VCaP (cell line): Measurements from ENCODE around the gene SFXN5.

Experiments
- H3K27ac ChIP-seq: fragments of 450-650 bp; 2 replicates; pipeline ENCODE4 v1.5.1; 2017
- CTCF ChIP-seq: fragments of 450-650 bp; conservative IDR thresholded peaks from 2 replicates; pipeline ENCODE4 v1.5.1; 2017; ENCODE audit warnings: mild to moderate bottlenecking, moderate library complexity

The SFXN5 gene

DNA sequence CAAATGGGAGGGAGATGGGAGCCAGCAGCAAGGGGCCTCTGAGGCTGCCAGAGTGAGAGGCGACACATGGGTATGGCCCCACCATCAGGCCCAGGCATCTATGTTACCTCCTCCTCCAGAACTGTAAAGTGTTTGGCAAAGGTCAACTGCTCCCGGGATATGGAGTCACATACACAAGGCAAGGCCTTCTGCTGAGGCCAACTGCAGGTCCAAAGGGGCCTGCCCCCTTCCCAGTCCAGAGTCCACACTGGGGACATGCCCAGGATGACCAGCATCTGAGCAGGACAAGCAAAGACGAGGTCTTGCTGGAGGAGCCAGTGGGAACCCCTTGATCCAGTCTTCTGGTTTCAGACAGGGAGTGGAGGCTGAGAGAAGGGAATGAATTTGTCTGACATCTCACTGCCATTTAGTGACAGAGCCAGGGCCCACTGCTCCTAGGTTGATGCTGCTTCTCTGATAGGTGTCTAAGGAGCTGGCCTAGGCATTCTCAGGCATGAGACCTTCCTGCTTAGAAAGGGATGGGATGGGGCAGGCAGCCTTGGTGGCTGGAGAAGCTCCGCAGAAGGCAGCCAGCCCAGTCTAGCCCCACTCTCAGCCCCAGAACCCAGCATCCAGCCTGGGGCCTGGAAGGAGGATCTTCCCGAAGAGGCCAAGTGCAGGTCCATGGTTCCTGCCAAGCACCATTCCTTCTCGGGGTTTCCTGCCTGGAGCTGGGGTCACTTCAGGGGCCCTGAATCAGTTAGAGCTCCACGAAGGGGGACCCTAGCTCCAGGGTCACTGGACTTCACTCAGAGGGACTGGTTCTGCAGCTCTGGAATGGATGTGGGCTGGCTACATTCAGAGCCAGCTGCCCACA lies 127.7 kb downstream of the SFXN5 start:
- H3K27ac ChIP-seq = no peak overlapping the region
- TF ChIP-seq CTCF = no peak

- no peak overlapping the region for H3K27ac ChIP-seq
- TF ChIP-seq CTCF = no peak
These were observed 128.6 kb downstream of the SFXN5 start for GRCh38 chr2:72942881-72943418.

GRCh38 chr2:72942293-72942692 lies 129.2 kb downstream of the SFXN5 start:
- no peak for TF ChIP-seq CTCF
- H3K27ac ChIP-seq = no peak overlapping the region

DNA sequence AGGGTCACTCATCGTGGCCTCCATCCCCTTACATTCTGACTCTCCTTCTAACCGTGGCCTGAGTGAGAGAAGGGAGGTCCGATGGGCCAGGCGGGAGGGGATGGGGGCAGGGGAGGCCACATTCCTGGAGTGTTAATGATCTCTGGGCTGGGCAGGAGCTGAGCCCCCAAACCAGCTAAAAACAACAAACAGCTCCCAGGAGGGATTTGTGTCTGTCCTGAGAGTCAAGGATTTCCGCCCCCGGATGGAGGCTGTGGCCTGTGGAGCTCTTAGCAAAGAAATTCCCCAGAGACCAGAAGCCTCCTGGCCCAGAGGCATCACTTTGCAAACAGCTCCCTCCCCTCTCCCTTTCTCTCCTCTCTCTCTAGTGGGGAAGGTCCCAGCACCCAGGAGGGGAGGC lies 130.7 kb downstream of the SFXN5 start:
- TF ChIP-seq CTCF = no peak
- H3K27ac ChIP-seq = no peak overlapping the region

GRCh38 chr2:72940361-72940760 lies 131.2 kb downstream of the SFXN5 start:
- no peak overlapping the region for H3K27ac ChIP-seq
- no peak for TF ChIP-seq CTCF

GRCh38 chr2:72938455-72938854 lies 133.1 kb downstream of the SFXN5 start:
- no peak overlapping the region for H3K27ac ChIP-seq
- no peak for TF ChIP-seq CTCF

GRCh38 chr2:72937356-72937669 lies 134.2 kb downstream of the SFXN5 start:
- no peak overlapping the region for H3K27ac ChIP-seq
- no peak for TF ChIP-seq CTCF
